NT2/D1 (cell line): Measurements from ENCODE around the gene TOX3.

Experiments used
- SUZ12 ChIP-seq: IDR thresholded peaks from 2 replicates; pipeline ENCODE4 v1.6.1; 2011; ENCODE audit not compliant: insufficient read length, insufficient read depth; ENCODE audit errors: extremely low read depth
- YY1 ChIP-seq: IDR thresholded peaks from 2 replicates; pipeline ENCODE4 v1.6.1; 2011; ENCODE audit not compliant: insufficient read length, insufficient read depth
- ZNF274 ChIP-seq: IDR thresholded peaks from 2 replicates; pipeline ENCODE4 v1.6.1; 2011; ENCODE audit warnings: mild to moderate bottlenecking, low read depth, low read length

- TF ChIP-seq YY1: no peak
- TF ChIP-seq ZNF274: no peak
- no peak for TF ChIP-seq SUZ12
Observed at GRCh38 chr16:52407778-52408177, 139.2 kb downstream of the TOX3 start.
